Measurements from ENCODE around the gene RPP14.

The RPP14 gene

DNA sequence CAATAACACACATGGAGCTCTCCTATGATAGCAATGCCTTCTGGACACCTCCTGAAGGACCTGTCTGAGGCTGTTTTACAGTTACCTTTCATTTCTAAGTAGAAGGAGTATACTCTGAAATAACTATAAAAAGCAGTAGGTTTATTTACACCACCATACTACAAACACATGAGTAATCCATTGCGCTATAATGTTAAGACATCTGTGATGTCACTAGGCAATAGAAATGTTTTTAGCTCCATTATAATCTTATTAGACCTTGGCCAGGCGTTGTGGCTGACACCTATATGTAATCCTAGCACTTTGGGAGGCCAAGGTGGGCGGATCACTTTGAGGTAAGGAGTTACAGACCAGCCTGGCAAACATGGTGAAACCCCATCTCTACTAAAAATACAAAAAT lies 51.4 kb downstream of the RPP14 start:
- no peak for DNase-seq (ENCODE audit: low read depth)

DNA sequence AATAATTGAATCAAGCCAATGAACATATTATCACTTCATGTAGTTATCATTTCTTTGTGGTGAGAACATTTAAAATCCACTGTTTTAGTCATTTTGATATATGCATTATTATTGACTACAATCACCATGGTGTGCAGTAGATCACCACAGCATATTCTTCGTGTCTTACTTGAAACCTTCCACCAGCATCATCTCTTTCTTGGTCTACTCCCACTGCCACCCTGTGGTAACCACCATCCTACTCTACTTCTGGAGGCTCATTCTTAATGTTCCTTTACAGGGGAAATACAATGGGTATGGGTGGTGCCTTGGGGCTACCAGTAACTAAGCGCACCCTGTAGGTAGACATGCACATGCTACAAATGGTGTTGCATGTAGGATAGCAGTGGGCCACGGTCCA lies 52.0 kb downstream of the RPP14 start:
- DNase-seq (ENCODE audit: low read depth): no peak

DNA sequence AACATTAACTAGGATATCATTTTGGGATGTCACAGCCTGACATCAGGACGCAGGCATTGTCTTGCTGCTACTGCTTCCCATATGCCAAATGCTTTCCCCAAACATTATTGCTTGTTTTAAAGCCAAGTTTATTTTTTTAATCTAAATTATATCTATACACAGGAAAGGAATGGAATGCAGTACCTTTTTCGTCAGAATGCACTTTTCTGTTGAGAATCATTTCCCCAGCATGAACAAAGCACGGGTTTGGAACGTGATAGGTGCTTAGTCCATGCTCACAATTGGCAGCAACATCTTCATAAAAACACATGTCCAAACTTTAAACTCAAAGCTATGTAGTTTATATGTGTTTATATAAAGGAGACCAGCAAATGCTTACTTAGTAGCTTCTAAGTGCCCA lies 52.8 kb downstream of the RPP14 start:
- no peak for DNase-seq (ENCODE audit: low read depth)

DNA sequence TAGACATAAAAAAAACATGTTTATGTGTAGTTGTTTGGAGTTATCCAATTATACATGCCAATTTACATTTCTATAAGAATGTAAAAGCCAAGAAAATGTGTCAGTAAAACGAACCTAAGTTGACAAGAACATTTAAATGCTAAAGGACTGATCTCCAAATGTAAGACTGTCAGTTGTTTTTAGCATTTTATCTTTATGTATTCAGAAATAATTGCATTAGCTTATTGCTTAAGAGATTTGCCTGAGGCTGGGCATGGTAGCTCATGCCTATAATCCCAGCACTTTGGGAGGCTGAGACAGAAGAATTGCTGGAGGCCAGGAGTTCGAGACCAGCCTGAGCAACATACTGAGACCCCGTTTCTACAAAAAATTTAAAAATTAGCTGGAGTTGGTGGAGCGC lies 53.6 kb downstream of the RPP14 start:
- no peak for DNase-seq (ENCODE audit: low read depth)

DNA sequence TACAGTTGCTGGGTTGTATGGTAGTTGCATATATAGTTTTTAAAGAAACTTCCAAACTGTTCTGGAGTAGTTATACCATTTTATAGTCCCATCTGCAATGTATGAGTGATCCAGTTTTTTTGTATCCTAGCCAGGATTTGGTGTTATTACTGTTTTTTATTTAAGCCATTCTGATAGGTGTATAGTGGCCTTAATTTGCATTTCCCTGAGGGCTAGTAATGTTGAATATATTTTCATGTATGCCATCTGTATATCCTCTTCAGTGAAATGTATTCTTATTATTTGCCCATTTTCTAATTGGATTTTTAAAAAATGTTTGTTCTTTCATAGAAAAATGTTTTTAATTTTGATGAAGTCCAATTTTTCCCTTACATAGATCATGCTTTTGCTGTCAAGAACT lies 55.8 kb downstream of the RPP14 start:
- no peak for DNase-seq (ENCODE audit: low read depth)

DNA sequence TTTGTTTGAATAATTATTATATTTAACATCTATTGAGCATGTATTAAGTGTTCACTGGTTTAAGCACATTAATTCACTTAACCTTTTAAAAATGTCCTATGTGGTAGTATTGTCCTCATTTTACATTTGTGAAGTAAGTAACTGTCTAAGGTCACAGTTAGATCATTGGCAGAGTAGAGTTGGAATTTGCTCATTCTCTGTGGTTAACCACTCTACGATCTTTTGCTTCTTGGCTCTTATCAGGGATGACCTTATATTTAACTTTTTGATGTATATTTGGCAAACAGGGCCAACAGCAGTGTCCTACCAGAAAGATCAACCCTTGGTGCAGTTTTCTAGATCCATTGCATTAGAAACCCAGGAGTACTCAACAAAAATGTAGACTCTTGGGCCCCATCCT lies 60.7 kb downstream of the RPP14 start:
- no peak for DNase-seq (ENCODE audit: low read depth)

DNA sequence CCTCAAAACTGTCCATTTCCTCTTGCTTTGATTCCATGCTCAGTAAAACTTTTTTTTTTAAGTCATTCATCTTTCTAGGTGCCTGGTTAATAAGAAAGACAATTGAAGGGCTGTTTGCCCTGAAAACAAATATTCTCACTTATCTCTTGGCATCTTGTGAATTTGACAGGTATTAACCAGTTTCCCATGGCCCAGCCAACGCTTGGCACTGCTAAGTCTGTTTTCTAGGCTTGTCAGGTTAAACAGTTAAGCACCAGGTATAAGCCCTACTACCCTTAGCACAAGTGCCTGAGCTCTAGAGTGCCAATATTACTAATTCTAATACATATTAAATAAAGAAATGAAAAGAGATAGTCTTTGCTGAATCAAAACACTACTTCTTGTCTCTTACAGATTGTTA lies 63.0 kb downstream of the RPP14 start:
- DNase-seq (ENCODE audit: low read depth): no peak
